OCI-M1 (cell line): ENCODE data around the gene HSD11B1L.
A peak's percentile ranks its signal among the peaks of the same experiment; 100 is the strongest.
"Not testable (repeated sequence)": the region's sequence is repeated elsewhere in the genome, so short reads cannot be mapped to it uniquely, and the experiment has no call there.

Experiments
- DNase-seq: peaks from one replicate; lab custom pipeline; 2025; lab: John Stamatoyannopoulos, UW

The HSD11B1L gene

DNA sequence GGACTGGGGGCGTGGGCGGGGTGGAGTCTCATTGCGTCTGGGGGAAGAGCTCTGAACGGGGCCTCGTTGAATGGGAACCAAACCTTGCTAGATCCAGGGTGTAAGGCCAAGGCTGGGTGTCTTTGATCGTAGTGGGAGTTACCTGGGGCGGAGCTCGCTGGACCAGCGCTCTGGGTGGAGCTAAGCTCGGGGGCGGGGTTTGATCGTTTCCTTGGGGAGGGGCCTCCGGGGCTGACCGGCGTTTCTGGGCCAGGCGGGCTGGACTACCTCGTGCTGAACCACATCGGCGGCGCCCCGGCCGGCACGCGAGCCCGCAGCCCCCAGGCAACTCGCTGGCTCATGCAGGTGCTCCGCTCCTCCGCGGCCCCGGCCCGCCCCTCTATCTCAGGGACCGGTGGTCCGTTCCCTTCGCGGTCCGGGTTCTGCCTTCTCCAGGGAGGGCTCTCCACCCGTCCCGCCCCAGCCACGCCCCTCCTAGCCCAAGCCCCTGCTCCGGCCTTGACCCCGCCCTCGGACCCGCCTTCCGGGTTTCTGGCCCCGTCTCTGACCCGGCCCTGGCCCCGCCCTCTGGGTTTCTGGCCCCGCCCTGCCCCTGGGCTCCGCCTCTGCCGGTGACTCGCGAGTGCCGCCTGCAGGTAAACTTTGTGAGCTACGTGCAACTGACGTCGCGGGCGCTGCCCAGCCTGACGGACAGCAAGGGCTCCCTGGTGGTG is 6.0 kb downstream of the HSD11B1L start:
- DNase-seq = peak; percentile 94

DNA sequence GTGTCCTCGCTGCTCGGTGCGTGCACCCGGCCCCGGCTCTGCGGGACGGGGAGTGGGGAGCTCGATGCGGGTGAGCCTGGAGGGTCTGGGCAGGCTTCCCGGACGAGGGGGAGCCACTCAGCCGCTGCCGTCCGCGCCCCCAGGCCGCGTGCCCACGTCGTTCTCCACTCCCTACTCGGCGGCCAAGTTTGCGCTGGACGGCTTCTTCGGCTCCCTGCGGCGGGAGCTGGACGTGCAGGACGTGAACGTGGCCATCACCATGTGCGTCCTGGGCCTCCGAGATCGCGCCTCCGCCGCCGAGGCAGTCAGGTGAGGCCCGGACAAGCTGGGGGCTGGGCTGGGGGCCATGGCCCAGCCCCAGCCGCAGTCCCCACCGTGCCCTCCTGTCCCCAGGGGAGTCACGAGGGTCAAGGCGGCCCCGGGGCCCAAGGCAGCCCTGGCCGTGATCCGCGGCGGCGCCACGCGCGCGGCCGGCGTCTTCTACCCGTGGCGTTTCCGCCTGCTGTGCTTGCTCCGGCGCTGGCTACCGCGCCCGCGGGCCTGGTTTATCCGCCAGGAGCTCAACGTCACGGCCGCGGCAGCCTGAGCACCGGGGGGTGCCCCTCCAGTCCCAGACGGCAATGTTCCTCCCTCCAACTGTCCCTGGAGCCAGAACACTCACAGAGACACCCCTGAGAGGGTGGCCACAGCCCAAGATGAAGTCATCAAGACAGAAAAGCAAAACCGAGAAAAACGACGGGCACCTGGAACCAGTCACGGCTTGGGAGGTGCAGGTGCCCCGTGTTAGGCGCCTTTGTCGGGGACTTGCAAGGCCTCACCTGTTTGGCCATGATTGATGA is 6.8 kb downstream of the HSD11B1L start:
- DNase-seq = no peak

DNA sequence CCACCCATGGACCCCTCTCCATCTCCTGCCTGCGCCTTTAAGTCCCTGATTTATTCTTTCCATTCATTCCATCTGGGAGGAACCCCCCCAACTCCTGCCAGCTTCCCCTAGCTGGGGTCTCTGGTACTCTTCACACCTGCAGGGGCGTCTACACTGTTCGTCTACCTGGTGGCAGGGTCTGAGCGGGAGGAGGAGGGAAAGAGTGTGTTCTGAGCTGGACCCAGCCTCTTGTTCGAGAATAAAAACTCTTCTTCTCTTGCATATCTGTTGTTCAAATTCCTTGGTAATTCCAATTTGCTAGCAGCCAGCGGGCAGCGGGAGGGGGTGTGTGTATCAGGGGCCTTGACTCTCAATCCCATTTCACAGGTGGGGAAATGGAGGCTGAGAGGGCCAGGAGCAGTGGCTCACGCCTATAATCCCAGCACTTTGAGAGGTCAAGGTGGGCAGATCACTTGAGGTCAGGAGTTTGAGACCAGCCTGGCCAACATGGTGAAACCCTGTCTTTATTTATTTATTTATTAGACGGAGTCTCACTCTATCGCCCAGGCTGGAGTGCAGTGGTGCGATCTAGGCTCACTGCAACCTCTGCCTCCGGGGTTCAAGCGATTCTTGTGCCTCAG is 7.5 kb downstream of the HSD11B1L start:
- not testable (repeated sequence) for DNase-seq

DNA sequence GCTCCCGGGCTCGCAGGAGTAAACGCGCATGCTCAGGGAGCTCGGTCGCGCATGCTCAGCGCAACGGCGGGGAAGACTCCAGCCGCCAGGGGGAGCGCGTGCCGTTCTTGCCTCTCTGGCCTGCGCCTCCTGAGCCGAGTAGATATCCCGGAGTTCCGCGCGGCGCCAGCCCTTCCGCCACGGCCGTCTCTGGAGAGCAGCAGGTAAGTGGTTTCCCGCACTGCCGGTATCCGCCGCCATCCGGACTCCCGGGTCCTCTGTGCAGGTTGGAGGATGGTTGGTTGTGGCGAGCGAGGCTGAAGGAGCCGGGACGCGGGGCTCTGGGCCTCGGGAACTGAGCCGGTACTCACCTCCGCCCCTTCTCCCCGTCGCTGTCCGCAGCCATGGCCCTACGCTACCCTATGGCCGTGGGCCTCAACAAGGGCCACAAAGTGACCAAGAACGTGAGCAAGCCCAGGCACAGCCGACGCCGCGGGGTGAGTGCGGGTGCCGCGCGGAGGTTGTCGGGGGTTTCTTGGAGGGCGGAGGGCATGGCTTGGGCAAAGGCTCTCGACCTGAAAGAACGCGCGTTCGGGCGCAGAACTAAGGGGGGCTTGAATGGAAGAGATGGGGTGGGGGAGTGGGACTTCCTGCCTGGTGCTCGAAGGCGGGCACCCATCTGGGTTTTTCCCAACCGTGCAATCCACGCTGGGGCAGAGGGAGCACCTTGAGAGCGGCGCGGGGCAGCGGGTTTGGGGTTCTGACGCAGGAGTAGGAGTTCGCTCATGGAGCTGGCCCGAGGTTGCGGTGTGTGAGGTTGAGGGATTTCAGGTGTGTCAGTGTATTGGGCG is 9.5 kb downstream of the HSD11B1L start, which contains the start of gene RPL36:
Gene RPL36 (plus strand): TSS at position 171 of the 830 bp plus-strand sequence. CDS start 213 bp downstream, at position 384.
- peak; percentile 97 for DNase-seq

DNA sequence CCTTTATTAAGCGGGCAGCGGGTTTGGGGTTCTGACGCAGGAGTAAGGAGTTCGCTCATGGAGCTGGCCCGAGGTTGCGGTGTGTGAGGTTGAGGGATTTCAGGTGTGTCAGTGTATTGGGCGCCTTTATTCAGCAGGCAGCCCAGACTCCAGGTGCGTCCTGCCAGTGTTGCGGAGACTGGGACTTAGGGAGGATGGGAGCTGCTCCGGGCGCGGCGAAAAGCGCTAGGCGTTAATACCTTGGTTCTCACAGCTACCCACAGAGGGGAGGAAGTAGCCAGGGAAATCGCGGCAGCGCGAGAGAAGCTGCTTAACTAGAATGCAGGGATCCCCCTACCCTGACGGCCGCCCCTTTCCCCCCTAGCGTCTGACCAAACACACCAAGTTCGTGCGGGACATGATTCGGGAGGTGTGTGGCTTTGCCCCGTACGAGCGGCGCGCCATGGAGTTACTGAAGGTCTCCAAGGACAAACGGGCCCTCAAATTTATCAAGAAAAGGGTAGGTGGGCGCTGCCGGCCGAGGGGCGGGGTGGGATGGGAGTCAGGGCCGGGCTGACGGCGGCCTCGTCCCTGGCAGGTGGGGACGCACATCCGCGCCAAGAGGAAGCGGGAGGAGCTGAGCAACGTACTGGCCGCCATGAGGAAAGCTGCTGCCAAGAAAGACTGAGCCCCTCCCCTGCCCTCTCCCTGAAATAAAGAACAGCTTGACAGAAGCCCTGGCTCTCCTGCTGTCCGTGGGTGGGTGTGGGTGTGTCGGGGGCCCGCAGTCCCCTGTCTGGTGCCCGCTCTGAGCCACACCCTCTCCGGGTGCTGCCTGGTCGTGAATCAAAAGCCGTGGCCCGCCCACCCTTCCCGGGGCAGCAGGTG is 10.4 kb downstream of the HSD11B1L start:
- peak; percentile 63 for DNase-seq

DNA sequence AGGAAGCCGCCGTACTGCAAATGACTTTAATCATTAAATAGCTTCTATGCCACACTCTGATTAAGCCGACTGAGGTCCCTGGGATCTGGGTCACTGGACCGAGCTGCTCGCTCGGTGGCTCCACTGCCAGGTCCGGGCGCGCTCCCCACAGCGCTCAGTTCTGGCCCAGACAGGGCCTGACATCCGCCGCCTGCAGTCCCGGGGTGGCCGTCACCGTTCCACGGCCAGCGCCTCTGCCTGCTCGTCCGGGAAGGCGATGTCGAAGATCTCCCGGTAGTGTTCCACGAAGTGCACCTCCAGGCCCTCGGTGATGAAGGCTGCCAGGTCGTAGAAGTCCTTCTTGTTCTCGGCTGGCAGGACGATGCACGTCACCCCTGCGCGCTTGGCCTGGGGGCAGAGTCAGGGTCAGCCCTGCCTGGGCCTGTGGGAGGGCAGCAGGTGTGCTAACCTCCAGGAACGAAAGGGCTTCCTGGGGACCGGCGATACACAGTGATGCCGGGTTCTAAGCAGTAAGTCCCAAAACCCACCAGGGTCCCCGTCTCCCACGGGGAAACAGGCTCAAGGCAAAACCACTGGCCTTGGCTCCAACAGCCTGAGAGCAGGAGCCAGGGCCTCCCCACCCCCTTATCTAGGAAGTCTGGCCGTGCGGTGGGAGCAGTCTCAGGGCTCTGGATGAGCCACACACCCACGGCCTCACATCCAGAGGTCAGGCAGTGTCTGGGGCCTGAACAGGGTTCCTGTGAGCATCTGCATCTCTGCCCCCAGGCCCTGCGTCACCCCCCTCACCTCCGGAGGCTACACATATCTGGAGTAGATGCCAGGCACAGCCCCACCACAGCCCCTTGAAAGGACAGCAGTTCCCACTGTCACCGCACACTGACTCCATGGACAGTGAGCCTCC is 11.2 kb downstream of the HSD11B1L start:
- DNase-seq = peak; percentile 31

DNA sequence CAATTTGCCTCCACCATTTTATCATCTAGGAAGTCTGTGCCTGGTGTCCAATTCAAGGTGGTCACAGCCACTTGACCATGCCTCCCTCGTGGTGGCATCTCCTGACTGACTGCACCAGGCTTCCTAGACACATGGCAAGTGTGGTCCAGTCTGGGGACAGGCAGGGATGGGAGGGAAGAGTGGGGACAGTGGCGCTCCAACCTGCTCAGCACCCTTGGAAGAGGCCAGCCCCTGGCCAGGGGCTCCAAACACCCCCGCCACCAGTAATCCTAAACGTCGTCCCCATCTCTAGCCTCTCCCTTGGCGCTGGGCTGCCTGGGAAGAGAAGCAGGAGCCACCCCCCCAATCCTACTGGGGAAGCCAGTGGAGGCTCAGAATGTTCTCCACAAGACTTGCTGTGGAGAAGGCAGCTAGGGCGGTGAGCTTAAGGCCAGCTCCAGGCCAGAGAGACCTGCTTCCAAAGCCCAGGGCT is 11.9 kb downstream of the HSD11B1L start:
- peak; percentile 31 for DNase-seq

DNA sequence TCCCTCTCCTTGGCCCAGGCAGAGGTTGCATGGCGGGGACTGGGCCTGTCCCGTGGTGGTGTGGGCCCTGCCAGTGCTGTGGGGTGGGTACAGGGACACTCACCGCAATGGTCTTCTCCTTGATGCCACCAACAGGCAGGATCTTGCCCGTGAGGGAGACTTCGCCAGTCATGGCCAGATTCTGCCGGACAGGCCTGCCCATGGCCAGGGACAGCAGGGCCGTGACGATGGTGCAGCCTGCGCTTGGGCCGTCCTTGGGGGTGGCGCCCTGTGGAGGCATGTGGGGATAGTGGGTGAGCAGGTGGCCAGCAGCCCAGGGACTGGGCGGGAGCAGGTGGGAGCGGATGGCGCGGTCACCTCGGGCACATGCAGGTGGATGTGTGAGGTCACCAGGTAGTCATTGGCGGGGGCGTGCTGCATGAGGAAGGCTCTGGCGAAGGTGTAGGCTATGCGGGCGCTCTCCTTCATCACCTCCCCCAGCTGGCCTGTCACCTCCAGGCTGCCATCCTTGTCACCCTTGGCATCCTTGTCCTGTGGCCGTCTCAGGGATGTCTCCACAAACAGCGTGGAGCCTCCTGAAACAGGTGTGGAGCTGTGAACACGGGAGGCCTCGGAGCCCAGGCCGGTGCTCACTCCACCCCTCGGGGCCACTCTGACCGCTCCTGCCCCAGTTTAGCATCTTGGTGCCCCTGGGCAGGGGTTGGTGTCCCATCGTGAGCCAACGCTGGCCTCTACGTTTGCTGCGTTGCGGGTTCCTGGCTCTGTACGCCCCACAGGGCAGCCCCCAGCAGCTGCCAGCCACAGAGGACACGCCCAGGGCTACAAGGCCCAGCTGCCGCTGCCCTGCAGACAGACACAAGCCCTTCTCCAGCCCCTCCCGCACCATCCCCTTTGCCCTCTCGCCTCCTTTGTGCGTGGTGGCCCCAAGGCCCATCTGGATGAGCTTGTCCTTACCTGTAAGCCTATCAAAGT is 12.7 kb downstream of the HSD11B1L start:
- peak; percentile 17 for DNase-seq

DNA sequence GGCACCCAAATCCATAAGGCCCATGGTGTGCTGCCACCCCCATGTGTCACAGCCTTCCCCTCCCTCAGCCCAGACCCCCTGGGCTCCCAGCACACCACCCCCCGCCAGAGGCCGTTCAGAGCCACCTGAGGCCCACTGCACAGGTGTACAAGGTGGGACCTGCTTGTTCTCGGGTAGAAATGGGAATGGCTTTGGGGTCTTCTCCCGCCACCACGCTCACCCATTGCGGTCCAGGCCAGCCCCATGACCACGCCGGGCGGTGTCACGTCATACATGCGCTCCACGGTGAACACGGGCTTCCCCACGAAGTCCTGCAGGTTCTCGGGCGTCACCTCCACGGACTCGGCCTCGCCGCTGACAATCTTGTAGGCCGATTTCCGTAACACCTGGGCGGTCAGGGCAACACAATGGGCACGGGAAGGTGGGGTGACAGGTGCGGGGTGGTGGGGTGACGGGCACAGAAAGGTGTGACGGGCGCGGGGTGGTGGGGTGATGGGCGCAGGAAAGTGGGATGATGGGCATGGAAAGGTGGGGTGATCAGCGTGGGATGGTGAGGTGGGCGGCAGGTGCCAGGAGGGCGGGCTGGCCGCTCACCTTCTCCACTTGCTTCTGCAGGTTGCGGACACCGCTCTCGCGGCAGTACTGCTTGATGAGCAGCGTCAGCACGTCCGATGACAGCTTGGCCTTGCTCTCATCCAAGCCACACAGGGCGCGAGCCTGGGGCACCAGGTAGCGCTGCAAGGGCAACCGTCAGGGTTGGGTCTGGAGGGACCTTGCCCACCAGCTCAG is 13.5 kb downstream of the HSD11B1L start:
- DNase-seq = no peak

DNA sequence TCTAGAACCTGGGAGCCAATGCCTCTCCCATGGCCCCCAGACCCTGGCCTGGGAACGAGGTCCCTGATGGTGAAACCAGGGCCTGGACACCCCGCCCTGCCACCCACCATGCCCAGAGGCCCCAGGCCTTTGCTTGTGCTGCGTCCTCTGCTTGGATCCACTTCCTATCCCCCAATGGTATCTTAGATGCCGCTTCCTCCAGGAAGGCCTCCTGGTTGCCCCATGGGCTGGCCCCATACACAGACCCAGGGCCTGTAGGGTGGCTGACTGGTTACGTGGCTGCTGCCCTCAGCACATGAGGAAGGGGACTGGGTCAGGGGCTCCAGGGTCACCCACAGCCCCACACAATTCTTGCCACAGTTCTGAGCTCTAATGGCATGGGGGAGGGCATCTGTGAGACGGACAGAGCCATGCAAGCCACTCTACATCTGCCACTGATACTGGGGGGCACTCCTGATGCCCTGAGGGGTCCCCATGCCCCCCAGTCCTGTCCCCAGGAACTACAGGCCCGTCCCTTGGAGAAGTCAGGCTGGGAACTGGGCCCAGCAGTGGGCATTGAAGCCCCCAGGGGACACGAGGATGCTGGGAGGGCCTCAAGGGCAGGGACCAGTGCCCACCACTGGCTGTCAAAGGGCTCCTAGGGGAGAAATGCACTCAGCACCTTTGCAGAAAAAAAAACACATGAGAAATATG is 14.3 kb downstream of the HSD11B1L start:
- no peak for DNase-seq

DNA sequence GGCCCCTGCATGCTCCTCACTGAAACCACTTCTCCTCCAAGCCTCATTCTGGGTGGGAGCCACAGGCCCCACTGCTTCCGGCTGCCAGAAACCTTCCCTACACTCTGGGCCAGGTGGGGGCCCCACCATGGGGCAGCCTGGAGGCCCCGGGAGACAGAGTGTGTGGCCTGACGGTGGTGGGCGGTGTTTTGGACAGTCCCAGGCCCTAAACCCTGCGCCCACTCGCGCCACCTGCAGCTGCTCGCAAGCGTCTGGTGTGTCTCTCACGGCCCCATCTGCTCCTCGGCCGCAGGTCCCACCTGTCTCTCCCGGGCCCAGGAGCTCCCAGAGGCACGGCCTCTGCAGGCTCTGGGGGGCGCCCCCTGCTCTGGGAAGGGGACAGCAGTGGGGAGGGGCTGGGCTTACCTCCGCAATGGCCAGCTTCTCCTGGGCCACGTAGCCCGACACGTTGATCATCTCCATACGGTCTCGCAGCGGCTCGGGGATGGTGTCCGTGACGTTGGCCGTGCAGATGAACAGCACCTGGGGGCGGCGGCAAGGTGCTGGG is 14.9 kb downstream of the HSD11B1L start:
- DNase-seq = no peak

DNA sequence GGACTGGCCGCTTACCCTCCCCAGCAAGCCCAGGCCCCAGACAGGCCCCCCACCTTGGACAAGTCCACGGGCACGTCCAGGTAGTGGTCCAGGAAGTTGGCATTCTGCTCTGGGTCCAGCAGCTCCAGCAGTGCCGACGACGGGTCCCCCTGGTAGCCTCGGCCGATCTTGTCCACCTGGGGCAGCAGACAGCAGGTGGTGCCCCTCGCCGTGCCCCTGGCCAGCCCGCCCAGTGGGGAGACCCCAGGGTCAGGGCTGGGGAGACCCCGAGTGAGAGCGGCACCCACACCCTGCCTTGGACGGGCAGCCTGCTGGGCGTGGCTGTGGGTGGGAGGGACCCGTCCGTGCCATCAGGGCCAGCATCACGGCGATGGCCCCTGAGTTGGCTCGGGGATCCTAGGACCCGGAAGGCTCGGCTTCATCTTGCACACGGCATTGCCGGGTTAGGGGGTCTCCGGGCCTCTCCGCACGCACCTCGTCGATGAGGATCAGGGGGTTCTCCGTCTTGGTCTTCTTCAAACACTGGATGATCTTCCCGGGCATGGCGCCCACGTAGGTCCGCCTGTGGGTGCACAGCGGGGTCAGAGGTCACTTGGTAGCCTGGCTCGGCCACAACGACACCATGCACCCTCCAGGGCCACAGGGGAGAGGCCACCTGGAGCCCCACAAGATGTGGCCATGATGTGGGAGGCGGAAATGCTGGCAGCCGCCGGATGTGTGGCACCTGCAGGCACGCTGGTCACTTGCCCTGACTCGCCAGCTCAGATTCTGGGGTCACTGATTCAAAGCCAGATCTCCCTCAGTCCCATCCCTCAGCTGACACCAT is 15.6 kb downstream of the HSD11B1L start:
- DNase-seq = no peak

DNA sequence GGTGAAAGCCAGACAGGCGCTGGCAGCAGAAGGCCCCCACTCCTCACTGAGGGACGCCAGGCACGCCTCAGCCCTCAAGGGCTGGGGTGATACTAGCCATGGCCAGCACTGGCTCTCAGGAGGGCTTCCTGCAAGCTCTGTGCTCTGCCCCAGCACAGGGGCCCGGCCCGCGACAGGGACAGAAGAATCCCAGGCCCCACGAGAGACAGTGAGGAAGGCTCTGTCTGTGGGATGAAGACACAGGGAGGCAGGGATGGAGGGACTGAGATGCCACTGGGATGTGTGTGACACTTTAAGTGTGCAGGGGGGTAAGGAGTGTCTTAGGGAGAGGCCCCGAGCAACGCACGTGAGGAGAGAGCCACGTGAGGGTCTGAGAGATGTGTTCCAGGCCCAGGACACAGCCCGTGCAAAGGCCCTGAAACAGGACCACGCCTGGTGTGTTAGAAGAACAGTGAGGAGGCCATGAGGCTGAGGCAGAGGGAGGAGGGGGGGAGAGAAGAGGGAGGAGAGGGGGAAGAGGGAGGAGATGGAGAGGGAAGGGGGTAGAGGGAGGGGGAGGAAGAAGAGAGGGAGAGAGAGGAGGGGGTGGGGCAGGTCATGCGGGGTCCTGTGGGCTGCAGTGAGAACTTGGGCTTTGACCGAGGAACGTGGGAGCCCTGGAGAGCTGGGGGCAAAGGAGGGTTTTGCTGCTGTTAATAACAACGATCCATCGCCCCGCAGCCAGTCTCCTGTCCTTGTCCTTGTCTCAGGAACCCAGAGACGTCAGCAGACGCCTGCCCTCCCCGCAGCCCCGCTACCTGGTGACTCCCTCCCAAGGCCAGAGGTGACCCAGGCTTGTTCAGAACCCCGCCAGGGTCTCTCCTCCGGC is 16.4 kb downstream of the HSD11B1L start:
- DNase-seq = peak; percentile 1

DNA sequence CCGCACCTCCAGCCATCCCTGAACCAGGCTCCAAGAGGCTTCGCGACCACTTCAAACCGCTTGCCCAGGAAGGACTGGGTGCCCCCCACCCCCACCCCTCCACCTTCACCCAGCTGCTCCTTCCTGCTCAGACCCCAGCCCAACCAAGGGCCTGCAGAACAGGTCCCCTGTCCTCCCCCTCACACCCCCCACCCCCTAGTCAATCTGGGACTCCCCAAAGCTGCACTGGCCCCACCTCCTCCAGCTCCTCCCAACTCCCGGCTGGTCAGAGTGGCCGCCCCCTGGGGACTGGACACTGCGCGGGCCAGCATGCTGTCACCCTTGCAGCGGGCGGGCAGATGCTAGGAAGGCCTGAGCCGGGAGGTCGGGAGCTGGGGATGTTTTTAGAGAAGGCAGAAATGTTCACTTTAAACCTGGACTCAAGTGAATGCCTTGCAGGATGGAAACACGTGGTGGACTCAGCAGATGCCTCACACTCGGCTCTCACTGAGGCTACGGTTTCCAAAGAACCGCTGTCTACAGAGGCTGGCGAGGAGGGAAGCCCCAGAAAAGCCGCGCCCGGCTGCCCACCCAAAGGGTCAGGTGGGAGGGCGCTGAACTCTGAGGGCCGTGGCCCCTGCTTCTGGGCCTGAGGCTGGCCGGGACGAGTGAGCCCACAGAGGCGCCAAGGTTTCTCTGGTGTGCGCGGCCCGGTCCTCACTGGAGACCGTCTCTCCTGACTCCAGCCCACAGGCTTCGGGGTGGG is 17.2 kb downstream of the HSD11B1L start:
- no peak for DNase-seq
